HL-60 (cell line): ENCODE measurements around the gene AR.

ENCODE experiments used
- DNase-seq, 2 experiments: peaks; one replicate each; pipeline ENCODE4 v3.0.0-alpha.2; 2010 to 2020; ENCODE audit warnings: low read depth in 1 of 2, low spot score in 1 of 2
- H3K27ac ChIP-seq: fragments of 250-450 bp; sonication (Bioruptor Pico); replicated peaks from 2 replicates; pipeline ENCODE4 v1.5.1; 2020; ENCODE audit warnings: mild to moderate bottlenecking, moderate library complexity
- H3K27me3 ChIP-seq: fragments of 250-450 bp; sonication (Bioruptor Pico); 2 replicates; pipeline ENCODE4 v1.5.1; 2021; ENCODE audit warnings: mild to moderate bottlenecking, moderate library complexity; ENCODE audit not compliant: insufficient read depth, poor library complexity, severe bottlenecking
- H3K4me3 ChIP-seq: replicated peaks from 2 replicates; pipeline ENCODE4 v1.5.1; 2011; ENCODE audit warnings: mild to moderate bottlenecking, control low read depth, low read length; ENCODE audit not compliant: insufficient read depth
- CTCF ChIP-seq: IDR thresholded peaks from one replicate; pipeline ENCODE4 v1.5.1; 2011; ENCODE audit warnings: low read length, control low read depth, inconsistent platforms; ENCODE audit not compliant: insufficient read depth
- GABPA ChIP-seq: IDR thresholded peaks from 2 replicates; pipeline ENCODE4 v1.6.1; 2012; ENCODE audit warnings: low read depth
- POLR2AphosphoS5 ChIP-seq: IDR thresholded peaks from 2 replicates; pipeline ENCODE4 v1.6.1; 2012; ENCODE audit warnings: low read depth
- REST ChIP-seq: IDR thresholded peaks from 2 replicates; pipeline ENCODE4 v1.6.1; 2012; ENCODE audit warnings: low read depth; ENCODE audit not compliant: insufficient replicate concordance
- SPI1 ChIP-seq: IDR thresholded peaks from 2 replicates; pipeline ENCODE4 v1.6.1; 2012; ENCODE audit warnings: low read depth, mild to moderate bottlenecking, borderline replicate concordance

Gene AR

GRCh38 chrX:67697452-67697851, 153.6 kb downstream of the AR start:
- TF ChIP-seq REST (no peak), GABPA (no peak), POLR2AphosphoS5 (no peak), SPI1 (no peak), CTCF (no peak)
- Histone ChIP-seq H3K27me3 (no peaks in the 10 kb centered on the region), H3K4me3 (no peak overlapping the region), H3K27ac (no peak overlapping the region)
- DNase-seq = no peak

- no peak overlapping the region for H3K4me3 ChIP-seq
- no peak overlapping the region for H3K27ac ChIP-seq
- H3K27me3 ChIP-seq = no peaks in the 10 kb centered on the region
- TF ChIP-seq CTCF (no peak), SPI1 (no peak), GABPA (no peak), REST (no peak), POLR2AphosphoS5 (no peak)
- DNase-seq = no peak
Observed at GRCh38 chrX:67700602-67701001, 156.8 kb downstream of the AR start.

GRCh38 chrX:67714004-67714403, 170.2 kb downstream of the AR start:
- Histone ChIP-seq H3K4me3 (no peak overlapping the region), H3K27ac (no peak overlapping the region), H3K27me3 (no peaks in the 10 kb centered on the region)
- no peak for DNase-seq
- no peak for TF ChIP-seq SPI1

GRCh38 chrX:67717571-67717970, 173.8 kb downstream of the AR start:
- Histone ChIP-seq H3K27me3 (no peaks in the 10 kb centered on the region), H3K27ac (no peak overlapping the region), H3K4me3 (no peak overlapping the region)
- DNase-seq = no peak
- no peak for TF ChIP-seq GABPA
- TF ChIP-seq REST = no peak
- no peak for TF ChIP-seq CTCF
- no peak for TF ChIP-seq POLR2AphosphoS5
- TF ChIP-seq SPI1 = no peak
